Activated naive CD8-positive, alpha-beta T cell treated with anti-CD3 and anti-CD28 coated beads, Interleukin-2, amount 50 U/mL, for 16 hours (primary cell): ENCODE data around the gene PTGR2.
A peak's percentile ranks its signal among the peaks of the same experiment; 100 is the strongest.
"Not testable (repeated sequence)": the region's sequence is repeated elsewhere in the genome, so short reads cannot be mapped to it uniquely, and the experiment has no call there.

ENCODE experiments used
- DNase-seq: peaks from one replicate; pipeline ENCODE4 v3.0.0-alpha.2; 2020; ENCODE audit warnings: low read depth, low spot score

The PTGR2 gene

DNA sequence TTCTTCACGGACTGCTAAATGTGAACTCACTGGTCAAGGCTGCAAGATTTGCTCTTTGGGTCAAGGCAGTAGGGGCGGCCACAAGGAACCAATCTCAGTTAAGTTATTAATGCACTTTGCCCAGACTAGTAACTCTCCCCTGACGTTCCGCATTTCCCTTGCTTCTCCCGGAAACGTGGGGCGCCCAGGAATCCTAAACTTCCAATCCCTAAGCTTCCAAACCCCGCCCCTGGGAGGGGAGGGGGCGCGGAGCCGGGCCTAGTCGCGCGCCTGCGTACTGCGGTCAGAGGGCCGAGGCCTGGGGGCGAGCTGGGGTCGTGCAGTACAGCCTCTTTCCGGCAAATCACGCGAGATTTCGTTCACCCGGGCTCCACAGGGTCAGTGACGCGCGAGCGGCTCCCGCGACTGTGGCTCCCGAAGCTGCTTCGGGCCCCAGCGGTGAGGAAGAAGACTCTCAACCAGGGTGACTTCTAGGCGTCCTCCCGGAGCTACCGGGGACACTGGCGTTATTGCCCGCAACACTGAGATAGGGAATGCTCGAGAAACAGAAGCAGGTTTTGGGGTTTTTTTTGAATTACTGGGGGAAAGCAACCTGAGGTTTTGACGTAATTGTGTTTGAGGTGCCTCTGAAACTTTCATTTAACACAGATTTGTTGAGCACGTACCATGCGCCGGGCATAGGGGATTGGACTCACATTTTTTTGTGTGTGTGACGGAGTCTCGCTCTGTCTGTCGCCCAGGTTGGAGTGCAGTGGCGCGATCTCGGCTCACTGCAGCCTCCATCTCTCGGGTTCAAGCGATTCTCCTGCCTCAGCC is at the start of gene PTGR2:
PTGR2 (plus strand) TSS at position 265 of the 816 bp plus-strand sequence. CDS start 7,032 bp downstream, outside the sequence.
- peak; percentile 79 for DNase-seq

DNA sequence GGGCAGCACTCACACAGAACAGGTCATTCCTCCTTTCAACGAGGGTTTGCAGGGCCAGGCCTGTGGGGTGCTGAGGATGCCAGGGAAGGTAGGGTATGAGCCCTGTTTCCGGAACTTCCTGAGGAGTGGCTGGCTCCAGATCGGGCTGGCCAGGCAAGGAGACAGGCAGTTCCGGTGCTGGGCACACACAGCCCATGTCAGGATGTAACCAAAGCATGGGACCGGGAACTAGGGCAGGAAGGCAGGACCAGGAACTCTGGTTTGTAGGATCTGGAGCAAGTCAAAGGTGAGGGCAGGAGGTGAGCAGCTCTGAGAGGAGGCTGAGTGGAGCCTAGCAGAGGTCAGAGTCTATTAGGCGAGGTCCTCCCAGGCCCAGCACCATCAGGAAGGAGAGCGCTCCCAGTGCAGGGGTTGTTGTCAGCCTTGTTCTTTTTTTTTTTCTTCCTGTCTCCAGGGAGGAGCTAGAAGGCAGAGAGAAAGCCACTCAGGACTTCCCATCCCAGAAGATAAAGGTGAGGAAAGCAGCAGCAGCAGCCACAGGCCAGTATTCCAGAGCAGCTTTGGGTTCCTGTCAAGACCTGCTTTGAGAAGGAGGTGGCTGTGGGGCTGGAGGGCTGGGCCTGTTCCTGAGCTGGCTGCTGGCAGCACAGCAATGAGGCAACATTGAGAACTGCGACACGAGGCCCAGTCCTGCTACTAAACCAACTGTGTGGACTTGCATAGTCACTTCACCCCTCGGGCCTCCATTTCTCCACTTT is 49.0 kb upstream of the PTGR2 start:
- DNase-seq = no peak

GRCh38 chr14:73804636-73805035 is 47.0 kb upstream of the PTGR2 start:
- no peak for DNase-seq

GRCh38 chr14:73807457-73807856 is 44.2 kb upstream of the PTGR2 start:
- no peak for DNase-seq

DNA sequence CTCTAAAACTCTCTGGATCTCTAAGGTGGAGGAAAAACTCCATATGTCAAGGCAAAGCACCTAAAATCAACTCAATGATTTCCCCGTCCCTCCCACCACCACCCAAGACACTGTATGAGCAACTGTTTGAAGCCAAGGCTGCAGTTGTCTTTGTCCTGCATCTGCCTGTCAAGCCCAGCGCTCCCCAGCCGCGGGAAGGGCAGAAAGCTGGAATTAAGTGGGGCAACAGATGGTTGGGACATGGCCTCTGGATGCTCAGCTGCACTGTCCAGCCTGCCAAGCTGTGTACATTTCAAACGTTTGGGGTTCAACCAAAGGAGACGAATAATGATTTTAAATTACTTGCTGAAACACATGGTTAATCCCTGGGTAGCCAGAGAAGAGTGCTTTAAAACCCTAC is 42.2 kb upstream of the PTGR2 start:
- no peak for DNase-seq

DNA sequence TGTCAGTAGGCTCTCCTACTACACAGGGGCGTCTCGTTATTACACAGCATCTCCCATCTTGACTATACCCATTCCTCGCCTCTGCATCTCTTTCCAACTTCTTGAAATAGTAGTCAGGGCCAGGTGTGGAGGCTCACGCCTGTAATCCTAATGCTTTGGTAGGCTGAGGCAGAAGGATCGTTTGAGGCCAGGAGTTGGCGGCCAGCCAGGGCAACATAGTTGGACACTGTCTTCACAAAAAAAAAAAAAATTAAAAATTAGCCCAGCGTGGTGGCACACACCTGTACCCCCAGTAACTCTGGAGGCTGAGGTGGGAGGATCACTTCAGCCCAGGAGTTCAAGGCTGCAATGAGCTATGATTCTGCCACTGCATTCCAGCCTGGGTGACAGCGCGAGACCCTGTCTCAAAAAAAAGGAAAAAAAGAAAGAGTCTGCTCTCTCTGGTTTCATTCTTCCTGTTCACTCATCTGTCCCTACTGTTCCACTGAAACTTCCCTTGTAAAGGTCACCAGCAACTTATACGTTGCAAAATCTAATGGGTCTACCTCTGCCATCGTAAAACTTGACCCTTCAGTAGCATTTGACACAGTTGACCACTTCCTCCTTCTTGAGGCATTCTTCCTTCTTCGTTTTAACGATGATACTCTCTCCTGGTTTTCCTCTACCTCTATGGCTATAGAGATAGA is 41.0 kb upstream of the PTGR2 start:
- no peak for DNase-seq

DNA sequence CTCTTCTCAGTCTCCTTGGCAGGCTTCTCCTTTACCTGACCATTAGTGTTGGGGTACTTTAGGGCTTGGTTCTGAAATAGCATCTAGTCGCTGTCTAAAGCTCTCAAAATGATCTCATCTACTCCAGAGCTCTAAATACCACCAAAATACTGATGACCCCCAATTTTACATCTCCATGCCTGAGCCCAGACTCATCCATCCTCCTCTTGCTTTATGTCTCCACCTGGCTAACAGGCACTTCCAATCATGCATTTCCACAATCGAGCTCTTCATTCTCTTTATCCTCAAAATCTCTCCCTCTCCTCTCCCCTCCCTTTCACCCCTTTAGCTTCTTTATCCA is 40.5 kb upstream of the PTGR2 start:
- DNase-seq = no peak

- no peak for DNase-seq
These were observed 37.5 kb upstream of the PTGR2 start for GRCh38 chr14:73814153-73814552.

DNA sequence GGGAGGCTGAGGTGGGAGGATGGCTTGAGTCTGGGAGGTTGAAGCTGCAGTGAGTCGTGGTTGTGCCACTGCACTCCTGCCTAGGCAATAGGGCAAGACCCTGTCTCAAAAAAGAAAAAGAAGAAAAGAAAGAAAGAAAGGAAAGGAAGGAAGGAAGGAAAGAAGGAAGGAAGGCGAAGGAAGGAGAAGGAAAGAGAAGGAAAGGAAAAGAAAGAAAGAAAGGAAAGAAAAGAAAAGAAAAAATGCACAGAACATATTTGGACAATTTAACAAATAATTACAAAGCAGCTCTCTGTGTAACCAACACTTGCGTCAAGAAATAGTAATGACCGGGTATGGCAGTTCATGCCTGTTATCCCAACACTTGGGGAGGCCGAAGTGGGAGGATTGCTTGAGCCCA is 35.8 kb upstream of the PTGR2 start:
- DNase-seq = no peak

- no peak for DNase-seq
These were observed 35.2 kb upstream of the PTGR2 start for GRCh38 chr14:73816393-73816816.

DNA sequence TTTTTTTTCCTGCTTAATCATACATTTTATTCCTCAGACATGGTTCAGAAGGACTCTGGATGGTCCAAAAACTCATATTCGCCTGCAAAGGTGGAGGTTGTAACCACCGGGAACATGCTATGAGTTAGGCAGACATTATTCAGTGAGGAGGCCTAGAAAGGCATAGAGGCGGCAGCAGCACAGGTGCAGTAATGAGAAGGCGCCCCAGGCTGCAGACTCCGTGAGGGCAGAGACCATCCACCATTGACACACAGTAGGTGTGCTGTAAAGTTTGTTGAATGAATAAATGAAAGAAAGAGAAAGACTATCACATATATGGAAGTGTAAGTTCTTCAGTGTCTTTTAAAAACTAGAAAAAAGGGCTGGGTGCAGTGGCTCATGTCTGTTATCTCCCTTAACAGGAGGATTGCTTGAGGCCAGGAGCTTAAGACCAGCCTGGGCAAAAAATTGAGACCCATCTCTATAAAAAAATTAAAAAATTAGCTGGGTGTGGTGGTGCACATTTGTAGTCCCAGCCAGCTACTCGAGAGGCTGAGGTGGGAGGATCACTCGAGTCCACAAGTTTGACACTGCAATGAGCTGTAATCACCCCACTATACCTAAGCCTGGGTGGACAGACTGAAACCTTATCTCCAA is 34.5 kb upstream of the PTGR2 start:
- DNase-seq = no peak

- no peak for DNase-seq
These were observed 32.8 kb upstream of the PTGR2 start for GRCh38 chr14:73818821-73819220.

GRCh38 chr14:73820631-73821030 is 31.0 kb upstream of the PTGR2 start:
- DNase-seq = no peak

DNA sequence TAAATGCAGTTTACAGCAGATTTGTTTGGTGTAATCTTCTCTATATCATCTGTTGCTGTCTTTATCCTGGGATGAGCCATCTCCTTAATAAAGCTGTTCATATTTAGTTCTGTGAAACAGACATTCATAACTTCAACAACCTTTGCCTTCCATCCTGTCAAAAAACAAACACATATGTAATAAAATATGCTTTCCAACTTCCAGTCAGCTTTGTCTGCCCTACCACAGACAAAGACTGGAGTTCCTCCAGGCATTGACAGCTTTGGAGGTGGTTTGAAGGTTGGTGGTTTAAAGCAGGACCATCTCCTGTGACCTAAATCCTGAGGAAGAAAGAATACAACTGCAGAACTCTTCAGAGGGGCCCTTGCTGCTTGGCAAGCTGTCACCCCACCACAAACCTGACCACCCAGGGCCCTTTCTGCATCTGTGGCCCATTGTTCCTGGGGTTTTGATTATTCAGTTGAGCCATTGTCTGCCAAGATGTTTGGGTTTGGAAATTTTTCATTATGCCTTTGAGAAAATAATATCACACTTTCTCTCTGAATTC is 28.2 kb upstream of the PTGR2 start:
- no peak for DNase-seq

DNA sequence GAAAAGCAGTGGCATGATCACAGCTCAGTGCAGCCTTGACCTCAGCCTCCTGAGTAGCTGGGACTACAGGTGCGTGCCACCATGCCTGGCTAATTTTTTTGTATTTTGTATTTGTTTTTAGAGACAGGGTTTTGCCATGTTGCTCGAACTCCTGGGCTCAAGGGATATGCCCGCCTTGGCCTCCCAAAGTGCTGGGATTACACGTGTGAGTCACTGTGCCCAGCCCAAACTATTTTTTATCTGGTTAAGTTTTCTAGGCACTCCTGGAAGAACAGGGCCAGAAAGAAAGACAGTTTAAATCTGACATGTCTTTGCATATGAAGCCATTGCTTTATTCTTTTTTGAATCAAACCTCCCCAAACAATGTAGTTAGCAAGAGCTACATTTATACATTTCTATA is 27.5 kb upstream of the PTGR2 start:
- no peak for DNase-seq

DNA sequence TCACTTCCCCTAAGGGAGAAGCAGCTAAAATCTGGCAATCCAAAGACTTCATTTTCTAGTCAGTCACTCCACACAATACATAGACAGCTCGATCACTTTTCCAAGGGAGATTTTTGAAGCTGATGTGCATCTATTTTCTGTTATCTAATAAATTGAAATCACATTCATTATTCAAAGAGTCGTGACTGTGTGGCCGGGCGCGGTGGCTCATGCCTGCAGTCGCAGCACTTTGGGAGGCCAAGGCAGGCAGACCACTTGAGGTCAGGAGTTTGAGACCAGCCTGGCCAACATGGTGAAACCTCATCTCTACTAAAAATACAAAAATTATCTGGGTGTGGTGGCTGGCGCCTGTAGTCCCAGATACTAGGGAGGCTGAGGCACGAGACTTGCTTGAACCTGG is 27.1 kb upstream of the PTGR2 start:
- no peak for DNase-seq

- DNase-seq = peak; percentile 57
These were observed 26.0 kb upstream of the PTGR2 start for GRCh38 chr14:73825551-73826188.

DNA sequence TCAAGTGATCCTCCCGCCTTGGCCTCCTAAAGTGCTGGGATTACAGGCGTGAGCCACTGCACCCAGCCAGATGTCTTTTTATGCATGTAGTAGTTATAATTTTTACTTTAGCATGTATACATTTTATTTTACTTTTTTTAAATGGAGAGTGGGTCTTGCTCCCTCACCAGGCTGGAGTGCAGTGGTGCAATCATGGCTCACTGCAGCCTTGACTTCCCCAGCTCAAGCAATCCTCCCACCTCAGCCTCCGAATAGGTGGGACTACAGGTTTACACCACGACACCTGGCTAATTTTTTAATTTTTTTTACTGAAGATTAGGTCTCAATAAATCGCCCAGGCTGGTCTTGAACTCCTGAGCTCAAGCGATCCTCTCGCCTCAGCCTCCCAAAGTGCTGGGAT is 24.4 kb upstream of the PTGR2 start:
- not testable (repeated sequence) for DNase-seq

- DNase-seq = no peak
These were observed 22.6 kb upstream of the PTGR2 start for GRCh38 chr14:73829071-73829470.

GRCh38 chr14:73829526-73830431 is 21.9 kb upstream of the PTGR2 start:
- no peak for DNase-seq
